Fibroblast of lung (primary cell): ENCODE measurements around the gene RGP1. TPM values are rescaled to one million over a fixed set of nuclear protein-coding genes. Genes with fewer than 3 reads are reported as not detected.

Source experiments
- DNase-seq, 2 donors: peaks; one replicate each; pipeline versions ENCODE4 v3.0.0 to v3.0.0-alpha.2; 2010; ENCODE audit warnings: low read depth in 2 of 2
- H2AFZ ChIP-seq: 2 replicates; pipeline ENCODE4 v1.5.1; 2012; ENCODE audit warnings: low read length, control low read depth, inconsistent platforms
- H3K27ac ChIP-seq: 2 replicates; pipeline ENCODE4 v1.5.1; 2011; ENCODE audit warnings: low read length, control low read depth; ENCODE audit not compliant: insufficient read depth
- H3K27me3 ChIP-seq: 2 replicates; pipeline ENCODE4 v1.5.1; 2011; ENCODE audit warnings: mild to moderate bottlenecking, low read length; ENCODE audit not compliant: control insufficient read depth, insufficient read depth
- H3K36me3 ChIP-seq: 2 replicates; pipeline ENCODE4 v1.5.1; 2011; ENCODE audit warnings: low read length; ENCODE audit not compliant: control insufficient read depth, insufficient read depth
- H3K4me1 ChIP-seq: 2 replicates; pipeline ENCODE4 v1.5.1; 2011; ENCODE audit warnings: low read length; ENCODE audit not compliant: control insufficient read depth, insufficient read depth; ENCODE audit errors: extremely low read depth
- H3K4me2 ChIP-seq: 2 replicates; pipeline ENCODE4 v1.5.1; 2011; ENCODE audit warnings: low read length, control low read depth; ENCODE audit not compliant: insufficient read depth; ENCODE audit errors: extremely low read depth
- H3K4me3 ChIP-seq, 4 experiments: fragments of 200-600 bp in 1 of 4; sonication (generic) in 1 of 4; replicated peaks in 1 of 4; 2 replicates each; pipeline ENCODE4 v1.5.1; 2011 to 2016; ENCODE audit warnings: low read length in 4 of 4, low read depth in 3 of 4, mild to moderate bottlenecking in 3 of 4, control low read depth in 2 of 4, inconsistent platforms in 1 of 4, mixed read lengths in 1 of 4; ENCODE audit not compliant: insufficient read depth in 1 of 4; ENCODE audit errors: control extremely low read depth in 1 of 4
- H3K79me2 ChIP-seq: 2 replicates; pipeline ENCODE4 v1.5.1; 2012; ENCODE audit warnings: mild to moderate bottlenecking, low read length, inconsistent platforms; ENCODE audit not compliant: control insufficient read depth, insufficient read depth
- H3K9ac ChIP-seq: 2 replicates; pipeline ENCODE4 v1.5.1; 2011; ENCODE audit warnings: mild to moderate bottlenecking, low read length, control low read depth; ENCODE audit not compliant: insufficient read depth
- H3K9me3 ChIP-seq: 2 replicates; pipeline ENCODE4 v1.5.1; 2012; ENCODE audit warnings: low read depth, low read length; ENCODE audit not compliant: control insufficient read depth, insufficient read depth
- H4K20me1 ChIP-seq: 2 replicates; pipeline ENCODE4 v1.5.1; 2011; ENCODE audit warnings: low read length; ENCODE audit not compliant: control insufficient read depth, insufficient read depth; ENCODE audit errors: extremely low read depth
- EZH2 ChIP-seq: IDR thresholded peaks from 2 replicates; pipeline ENCODE4 v1.5.1; 2012; ENCODE audit warnings: low read length, control low read depth, mild to moderate bottlenecking; ENCODE audit errors: missing control alignments
- polyA plus RNA-seq, 2 donors: library from polyadenylated mRNA; depleted of rRNA in 1 of 2; stranded (reverse) in 1 of 2; unstranded in 1 of 2; fragments of >200 nt; gene quantifications; 2 replicates each; pipeline ENCODE4 v1.2.1, GENCODE V29; 2011 to 2012; ENCODE audit warnings: missing spikeins in 1 of 2
- total RNA-seq: library from RNA; depleted of rRNA; stranded (reverse); fragments of >200 nt; gene quantifications from 2 replicates; pipeline ENCODE4 v1.2.1, GENCODE V29; 2014
- TF ChIP-seq, protein P1 (sequence below), 2 donors: IDR thresholded peaks in 1 of 2; conservative IDR thresholded peaks in 1 of 2; 1 replicate in 1 of 2; 2 replicates in 1 of 2; pipeline ENCODE4 v1.5.1; 2011 to 2012; ENCODE audit warnings: low read length in 2 of 2, control low read depth in 1 of 2, inconsistent platforms in 1 of 2, low read depth in 1 of 2, mild to moderate bottlenecking in 1 of 2

The RGP1 gene
- total and polyA plus RNA-seq, 2 donors (not counting 1 experiment from before 2014, with no cell fraction given) = 14.9 to 17.4 TPM

DNA sequence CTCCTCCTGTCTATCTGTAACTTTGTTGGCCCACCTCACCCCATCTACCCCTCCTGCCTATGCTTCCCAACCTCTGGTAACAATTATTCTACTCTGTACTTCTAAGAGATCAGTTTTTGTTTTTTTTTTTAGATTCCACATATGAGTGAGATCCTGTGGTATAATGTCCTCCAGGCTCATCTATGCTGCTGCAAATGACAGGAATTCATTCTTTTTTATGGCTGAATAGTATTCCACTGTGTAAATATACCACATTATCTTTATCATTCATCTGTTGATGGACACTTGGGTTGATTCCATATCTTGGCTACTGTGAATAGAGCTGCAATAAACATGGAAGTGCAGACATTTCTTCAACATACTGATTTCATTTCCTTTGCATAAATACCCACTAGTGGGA, 34.3 kb downstream of the RGP1 start:
- Histone ChIP-seq H3K27ac (no peak overlapping the region), H3K4me1 (no peaks in the 10 kb centered on the region), H4K20me1 (no peaks in the 10 kb centered on the region), H3K4me2 (no peak overlapping the region), H3K27me3 (peaks cover 16% of the 10 kb centered on the region), H3K9me3 (no peaks in the 10 kb centered on the region), H3K4me3 (no peak overlapping the region), H3K36me3 (no peaks in the 10 kb centered on the region), H3K9ac (no peak overlapping the region), H3K79me2 (no peaks in the 10 kb centered on the region), H2AFZ (no peak overlapping the region)
- DNase-seq = no peak
- TF ChIP-seq, protein P1, sequence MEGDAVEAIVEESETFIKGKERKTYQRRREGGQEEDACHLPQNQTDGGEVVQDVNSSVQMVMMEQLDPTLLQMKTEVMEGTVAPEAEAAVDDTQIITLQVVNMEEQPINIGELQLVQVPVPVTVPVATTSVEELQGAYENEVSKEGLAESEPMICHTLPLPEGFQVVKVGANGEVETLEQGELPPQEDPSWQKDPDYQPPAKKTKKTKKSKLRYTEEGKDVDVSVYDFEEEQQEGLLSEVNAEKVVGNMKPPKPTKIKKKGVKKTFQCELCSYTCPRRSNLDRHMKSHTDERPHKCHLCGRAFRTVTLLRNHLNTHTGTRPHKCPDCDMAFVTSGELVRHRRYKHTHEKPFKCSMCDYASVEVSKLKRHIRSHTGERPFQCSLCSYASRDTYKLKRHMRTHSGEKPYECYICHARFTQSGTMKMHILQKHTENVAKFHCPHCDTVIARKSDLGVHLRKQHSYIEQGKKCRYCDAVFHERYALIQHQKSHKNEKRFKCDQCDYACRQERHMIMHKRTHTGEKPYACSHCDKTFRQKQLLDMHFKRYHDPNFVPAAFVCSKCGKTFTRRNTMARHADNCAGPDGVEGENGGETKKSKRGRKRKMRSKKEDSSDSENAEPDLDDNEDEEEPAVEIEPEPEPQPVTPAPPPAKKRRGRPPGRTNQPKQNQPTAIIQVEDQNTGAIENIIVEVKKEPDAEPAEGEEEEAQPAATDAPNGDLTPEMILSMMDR (conservative IDR thresholded peaks at IDR 0.05 in 1 of 2, IDR thresholded peaks at IDR 0.05 in 1 of 2; ENCODE audit: low read depth in 1 of 2, low read length in 2 of 2) = no peak
- no peak for TF ChIP-seq EZH2

DNA sequence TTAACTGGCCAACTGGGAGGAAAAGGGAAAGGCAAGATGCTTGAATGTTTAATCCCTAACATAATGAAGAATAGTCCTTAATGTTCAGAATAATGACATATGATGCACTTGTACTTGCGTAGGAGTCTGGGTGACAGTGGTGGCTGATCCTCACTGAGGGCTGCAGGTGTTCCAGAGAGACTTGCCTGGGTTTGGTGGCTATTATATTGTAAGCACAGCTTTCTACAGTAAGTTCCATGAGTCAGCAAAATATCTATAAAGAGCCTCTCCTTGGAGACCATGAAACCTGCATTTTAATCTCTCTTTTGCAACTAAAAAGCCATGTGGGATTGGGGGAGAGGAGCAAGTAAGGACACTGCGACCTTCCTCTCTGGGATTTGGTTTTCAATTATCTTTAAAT, 40.5 kb downstream of the RGP1 start:
- H3K79me2 ChIP-seq = peaks cover 4% of the 10 kb centered on the region
- H3K4me2 ChIP-seq = no peak overlapping the region
- no peaks in the 10 kb centered on the region for H4K20me1 ChIP-seq
- TF ChIP-seq, protein P1 (conservative IDR thresholded peaks at IDR 0.05 in 1 of 2, IDR thresholded peaks at IDR 0.05 in 1 of 2; ENCODE audit: low read depth in 1 of 2, low read length in 2 of 2) = no peak
- TF ChIP-seq EZH2 = no peak
- H3K4me3 ChIP-seq = no peak overlapping the region
- no peak overlapping the region for H2AFZ ChIP-seq
- H3K27me3 ChIP-seq = peaks cover 3% of the 10 kb centered on the region
- no peak overlapping the region for H3K9ac ChIP-seq
- no peak for DNase-seq
- H3K4me1 ChIP-seq = peaks cover 14% of the 10 kb centered on the region
- H3K9me3 ChIP-seq = no peaks in the 10 kb centered on the region
- no peaks in the 10 kb centered on the region for H3K36me3 ChIP-seq
- no peak overlapping the region for H3K27ac ChIP-seq

DNA sequence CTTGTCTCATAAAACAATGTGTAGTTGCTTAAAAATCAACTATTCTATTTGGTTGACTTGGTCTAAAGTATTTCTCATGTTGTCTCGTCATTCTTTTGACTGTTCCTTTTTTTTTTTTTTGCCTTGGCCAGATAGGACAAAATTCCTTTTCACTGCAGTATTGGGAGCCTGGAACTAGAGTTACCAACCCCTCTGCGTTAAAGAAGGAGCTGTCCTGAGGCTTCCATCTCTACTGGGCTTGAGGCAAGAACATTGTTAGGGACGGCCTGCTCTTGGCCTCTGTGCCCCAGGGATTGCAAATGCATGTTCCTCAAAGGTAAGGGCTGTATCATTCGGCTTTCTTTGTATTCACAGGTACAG, 40.9 kb downstream of the RGP1 start:
- Histone ChIP-seq H3K4me1 (peaks cover 14% of the 10 kb centered on the region), H3K27me3 (peaks cover 3% of the 10 kb centered on the region), H3K79me2 (peaks cover 4% of the 10 kb centered on the region), H3K9me3 (no peaks in the 10 kb centered on the region), H3K4me3 (no peak overlapping the region), H4K20me1 (no peaks in the 10 kb centered on the region), H3K9ac (no peak overlapping the region), H3K4me2 (no peak overlapping the region), H2AFZ (no peak overlapping the region), H3K27ac (no peak overlapping the region), H3K36me3 (no peaks in the 10 kb centered on the region)
- DNase-seq = no peak
- no peak for TF ChIP-seq EZH2
- TF ChIP-seq, protein P1 (conservative IDR thresholded peaks at IDR 0.05 in 1 of 2, IDR thresholded peaks at IDR 0.05 in 1 of 2; ENCODE audit: low read depth in 1 of 2, low read length in 2 of 2) = no peak
